ENCODE measurements around the gene THSD4. TPM values are rescaled to one million over a fixed set of nuclear protein-coding genes. Genes with fewer than 3 reads are reported as not detected.
A peak's percentile ranks its signal among the peaks of the same experiment; 100 is the strongest.

THSD4 gene
- polyA plus RNA-seq, 1 donor (not counting 4 experiments of a cell fraction or from before 2014, with no cell fraction given) = 24.5 TPM

DNA sequence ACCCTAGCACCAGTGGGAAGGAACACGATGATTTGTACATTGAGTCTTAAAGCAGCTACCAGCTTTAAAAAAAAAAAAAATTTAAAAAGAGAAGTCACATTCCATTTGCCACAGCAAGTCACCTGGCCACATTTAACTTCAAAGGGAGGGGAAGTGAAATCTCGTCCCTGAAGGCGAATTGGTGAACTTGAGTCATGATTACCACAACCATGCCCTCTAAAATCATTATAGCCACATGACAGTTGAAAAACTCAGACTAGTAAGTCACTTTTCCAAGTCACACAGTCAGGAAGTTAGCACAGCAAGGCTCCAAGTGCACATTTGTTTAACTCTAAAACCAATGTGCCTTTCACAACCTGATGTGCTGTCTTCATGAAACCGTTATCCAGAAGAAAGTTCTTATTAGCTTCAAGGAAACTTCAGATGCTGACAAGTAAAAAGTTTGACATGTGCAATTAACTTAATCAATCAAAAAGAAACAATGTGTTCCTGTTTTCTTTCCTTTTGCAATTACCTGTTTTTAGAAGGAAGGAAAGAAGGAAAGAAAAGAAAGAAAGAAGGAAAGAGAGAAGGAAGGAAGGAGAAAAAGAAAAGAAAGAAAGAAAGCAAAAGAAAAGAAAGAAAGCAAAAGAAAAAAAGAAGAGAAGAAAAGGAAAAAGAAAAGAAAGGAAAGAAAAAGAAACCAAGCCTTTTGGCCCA, 8.3 kb upstream of the THSD4 start:
- H3K4me1 ChIP-seq (ENCODE audit: control insufficient read depth, extremely low read depth, insufficient read depth, low read length) = peaks cover 35% of the 10 kb centered on the region
- H3K79me2 ChIP-seq (ENCODE audit: control insufficient read depth, insufficient read depth, low read length) = no peaks in the 10 kb centered on the region
- DNase-seq (ENCODE audit: low read depth, low spot score) = no peak
- H3K4me2 ChIP-seq (ENCODE audit: control insufficient read depth, extremely low read depth, insufficient read depth, low read depth, low read length) = peak overlapping the region; percentile 23
- H3K9me3 ChIP-seq (ENCODE audit: control insufficient read depth, low read depth, low read length) = no peaks in the 10 kb centered on the region
- TF ChIP-seq EZH2 (IDR thresholded peaks at IDR 0.05; ENCODE audit: low read length) = no peak
- TF ChIP-seq, protein P1, sequence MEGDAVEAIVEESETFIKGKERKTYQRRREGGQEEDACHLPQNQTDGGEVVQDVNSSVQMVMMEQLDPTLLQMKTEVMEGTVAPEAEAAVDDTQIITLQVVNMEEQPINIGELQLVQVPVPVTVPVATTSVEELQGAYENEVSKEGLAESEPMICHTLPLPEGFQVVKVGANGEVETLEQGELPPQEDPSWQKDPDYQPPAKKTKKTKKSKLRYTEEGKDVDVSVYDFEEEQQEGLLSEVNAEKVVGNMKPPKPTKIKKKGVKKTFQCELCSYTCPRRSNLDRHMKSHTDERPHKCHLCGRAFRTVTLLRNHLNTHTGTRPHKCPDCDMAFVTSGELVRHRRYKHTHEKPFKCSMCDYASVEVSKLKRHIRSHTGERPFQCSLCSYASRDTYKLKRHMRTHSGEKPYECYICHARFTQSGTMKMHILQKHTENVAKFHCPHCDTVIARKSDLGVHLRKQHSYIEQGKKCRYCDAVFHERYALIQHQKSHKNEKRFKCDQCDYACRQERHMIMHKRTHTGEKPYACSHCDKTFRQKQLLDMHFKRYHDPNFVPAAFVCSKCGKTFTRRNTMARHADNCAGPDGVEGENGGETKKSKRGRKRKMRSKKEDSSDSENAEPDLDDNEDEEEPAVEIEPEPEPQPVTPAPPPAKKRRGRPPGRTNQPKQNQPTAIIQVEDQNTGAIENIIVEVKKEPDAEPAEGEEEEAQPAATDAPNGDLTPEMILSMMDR (optimal IDR thresholded peaks at IDR 0.05 in 1 of 3, IDR thresholded peaks at IDR 0.05 in 1 of 3, conservative IDR thresholded peaks at IDR 0.05 in 1 of 3; ENCODE audit: extremely low read depth in 1 of 3, insufficient read depth in 2 of 3, low read length in 3 of 3) = no peak
- H4K20me1 ChIP-seq (ENCODE audit: control insufficient read depth, extremely low read depth, insufficient read depth, low read length) = no peaks in the 10 kb centered on the region
- H3K36me3 ChIP-seq (ENCODE audit: control insufficient read depth in 2 of 2, extremely low read depth in 1 of 2, insufficient read depth in 2 of 2, low read length in 2 of 2) = no peaks in the 10 kb centered on the region
- H3K27me3 ChIP-seq (ENCODE audit: control insufficient read depth, extremely low read depth, insufficient read depth, low read length) = no peaks in the 10 kb centered on the region
- no peak overlapping the region for H2AFZ ChIP-seq (ENCODE audit: control insufficient read depth, low read length)
- no peaks in the 10 kb centered on the region for H3K9me1 ChIP-seq (ENCODE audit: control insufficient read depth, extremely low read depth, insufficient read depth, low read length)
- FAIRE-seq = peak; percentile 84
- H3K9ac ChIP-seq (ENCODE audit: control insufficient read depth, extremely low read depth, insufficient read depth, low read length) = no peak overlapping the region
- no peak overlapping the region for H3K4me3 ChIP-seq (ENCODE audit: control insufficient read depth in 2 of 3, extremely low read depth in 1 of 3, insufficient read depth in 2 of 3, low read depth in 1 of 3, low read length in 3 of 3)
- peak overlapping the region; percentile 0 for H3K27ac ChIP-seq (ENCODE audit: control insufficient read depth, insufficient read depth, low read length)
- dilution Hi-C loops (cut with MboI; ENCODE audit: extremely low pct_ligation_motif_present, low sequenced_read_pairs) = no loop called here

DNA sequence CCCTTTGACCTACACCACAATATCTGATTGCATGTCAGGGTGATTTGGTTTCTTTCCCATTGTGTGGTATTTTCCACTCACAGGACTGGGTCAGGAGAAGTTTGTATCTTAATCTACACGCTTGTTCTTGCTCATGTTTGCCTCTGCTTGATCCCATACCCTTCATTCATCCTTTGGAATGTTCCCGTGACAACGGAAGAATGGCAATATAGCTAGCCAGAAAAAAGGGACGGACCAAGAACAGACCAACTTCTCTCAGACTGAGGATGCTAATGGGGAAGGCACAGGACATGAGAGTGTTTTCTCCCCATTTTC, 7.8 kb upstream of the THSD4 start:
- Histone ChIP-seq H3K4me3 (ENCODE audit: control insufficient read depth in 2 of 3, extremely low read depth in 1 of 3, insufficient read depth in 2 of 3, low read depth in 1 of 3, low read length in 3 of 3) (no peak overlapping the region), H3K9me1 (ENCODE audit: control insufficient read depth, extremely low read depth, insufficient read depth, low read length) (no peaks in the 10 kb centered on the region), H3K9ac (ENCODE audit: control insufficient read depth, extremely low read depth, insufficient read depth, low read length) (no peak overlapping the region), H2AFZ (ENCODE audit: control insufficient read depth, low read length) (no peak overlapping the region), H4K20me1 (ENCODE audit: control insufficient read depth, extremely low read depth, insufficient read depth, low read length) (no peaks in the 10 kb centered on the region), H3K27me3 (ENCODE audit: control insufficient read depth, extremely low read depth, insufficient read depth, low read length) (no peaks in the 10 kb centered on the region), H3K4me1 (ENCODE audit: control insufficient read depth, extremely low read depth, insufficient read depth, low read length) (peaks cover 35% of the 10 kb centered on the region), H3K79me2 (ENCODE audit: control insufficient read depth, insufficient read depth, low read length) (no peaks in the 10 kb centered on the region), H3K4me2 (ENCODE audit: control insufficient read depth, extremely low read depth, insufficient read depth, low read depth, low read length) (no peak overlapping the region), H3K36me3 (ENCODE audit: control insufficient read depth in 2 of 2, extremely low read depth in 1 of 2, insufficient read depth in 2 of 2, low read length in 2 of 2) (no peaks in the 10 kb centered on the region), H3K27ac (ENCODE audit: control insufficient read depth, insufficient read depth, low read length) (no peak overlapping the region), H3K9me3 (ENCODE audit: control insufficient read depth, low read depth, low read length) (no peaks in the 10 kb centered on the region)
- DNase-seq (ENCODE audit: low read depth, low spot score) (no peak), FAIRE-seq (peak; percentile 91)
- dilution Hi-C loops (cut with MboI; ENCODE audit: extremely low pct_ligation_motif_present, low sequenced_read_pairs) = no loop called here
- TF ChIP-seq, protein P1 (optimal IDR thresholded peaks at IDR 0.05 in 1 of 3, IDR thresholded peaks at IDR 0.05 in 1 of 3, conservative IDR thresholded peaks at IDR 0.05 in 1 of 3; ENCODE audit: extremely low read depth in 1 of 3, insufficient read depth in 2 of 3, low read length in 3 of 3) = no peak
- no peak for TF ChIP-seq EZH2 (IDR thresholded peaks at IDR 0.05; ENCODE audit: low read length)
